H9 (cell line): ENCODE results near the gene CCDC124. TPM values are rescaled to one million over a fixed set of nuclear protein-coding genes. Genes with fewer than 3 reads are reported as not detected.

Experiments
- DNase-seq: peaks from one replicate; pipeline ENCODE4 v3.0.0-alpha.2; 2017
- H2AFZ ChIP-seq: one replicate; pipeline ENCODE4 v1.6.1; 2013; ENCODE audit warnings: mild to moderate bottlenecking, low read length, control low read depth, moderate library complexity
- H2AK5ac ChIP-seq: 2 replicates; pipeline ENCODE4 v1.6.1; 2013; ENCODE audit warnings: low read length, control low read depth, mixed read lengths; ENCODE audit not compliant: insufficient read length
- H2BK120ac ChIP-seq: one replicate; pipeline ENCODE4 v1.6.1; 2013; ENCODE audit warnings: low read depth, mild to moderate bottlenecking, low read length, control low read depth, inconsistent platforms; ENCODE audit not compliant: poor library complexity, severe bottlenecking
- H2BK12ac ChIP-seq: 2 replicates; pipeline ENCODE4 v1.6.1; 2013; ENCODE audit warnings: low read length, control low read depth, mixed read lengths, low read depth; ENCODE audit not compliant: insufficient read length
- H2BK15ac ChIP-seq: 2 replicates; pipeline ENCODE4 v1.6.1; 2013; ENCODE audit warnings: low read depth, low read length, control low read depth
- H2BK20ac ChIP-seq: one replicate; pipeline ENCODE4 v1.6.1; 2013; ENCODE audit warnings: low read depth, mild to moderate bottlenecking, low read length, control low read depth, inconsistent platforms; ENCODE audit not compliant: poor library complexity, severe bottlenecking
- H2BK5ac ChIP-seq: 2 replicates; pipeline ENCODE4 v1.6.1; 2013; ENCODE audit warnings: low read length, control low read depth, mixed read lengths; ENCODE audit not compliant: insufficient read length
- H3K14ac ChIP-seq: 2 replicates; pipeline ENCODE4 v1.6.1; 2013; ENCODE audit warnings: low read length, control low read depth; ENCODE audit not compliant: insufficient read depth
- H3K18ac ChIP-seq: 2 replicates; pipeline ENCODE4 v1.6.1; 2013; ENCODE audit warnings: low read depth, mild to moderate bottlenecking, mixed read lengths, low read length, control low read depth; ENCODE audit not compliant: insufficient read length
- H3K23ac ChIP-seq: 2 replicates; pipeline ENCODE4 v1.6.1; 2013; ENCODE audit warnings: low read length, control low read depth, mixed read lengths, low read depth; ENCODE audit not compliant: insufficient read length
- H3K23me2 ChIP-seq: 2 replicates; pipeline ENCODE4 v1.6.1; 2013; ENCODE audit warnings: low read depth, mild to moderate bottlenecking, mixed read lengths, low read length, control low read depth; ENCODE audit not compliant: insufficient read length, poor library complexity, severe bottlenecking
- H3K27ac ChIP-seq: 2 replicates; pipeline ENCODE4 v1.5.1; 2013; ENCODE audit warnings: low read length, control low read depth, mixed read lengths, low read depth; ENCODE audit not compliant: insufficient read length
- H3K27me3 ChIP-seq: 2 replicates; pipeline ENCODE4 v1.6.1; 2013; ENCODE audit warnings: low read length, control low read depth, inconsistent platforms; ENCODE audit not compliant: insufficient read depth
- H3K4ac ChIP-seq: 2 replicates; pipeline ENCODE4 v1.6.1; 2013; ENCODE audit warnings: low read depth, mild to moderate bottlenecking, control low read depth, inconsistent platforms, low read length, moderate library complexity
- H3K4me1 ChIP-seq: 2 replicates; pipeline ENCODE4 v1.6.1; 2013; ENCODE audit warnings: low read length, control low read depth, inconsistent platforms; ENCODE audit not compliant: insufficient read depth
- H3K4me2 ChIP-seq: 2 replicates; pipeline ENCODE4 v1.6.1; 2013; ENCODE audit warnings: low read length, control low read depth, mixed read lengths; ENCODE audit not compliant: insufficient read length, insufficient read depth
- H3K56ac ChIP-seq: 2 replicates; pipeline ENCODE4 v1.6.1; 2013; ENCODE audit warnings: low read depth, mild to moderate bottlenecking, mixed read lengths, low read length, control low read depth; ENCODE audit not compliant: insufficient read length
- H3K79me1 ChIP-seq: 2 replicates; pipeline ENCODE4 v1.6.1; 2013; ENCODE audit warnings: low read depth, mild to moderate bottlenecking, moderate library complexity, low read length, control low read depth, inconsistent platforms; ENCODE audit not compliant: insufficient read depth, poor library complexity, severe bottlenecking
- H3K79me2 ChIP-seq: 2 replicates; pipeline ENCODE4 v1.6.1; 2013; ENCODE audit warnings: low read length, control low read depth, inconsistent platforms; ENCODE audit not compliant: insufficient read depth
- H3K9ac ChIP-seq: 2 replicates; pipeline ENCODE4 v1.6.1; 2013; ENCODE audit warnings: low read length, control low read depth, mixed read lengths; ENCODE audit not compliant: insufficient read length; ENCODE audit errors: extremely low read depth
- H3K9me3 ChIP-seq: one replicate; pipeline ENCODE4 v1.6.1; 2013; ENCODE audit warnings: low read depth, low read length, inconsistent platforms; ENCODE audit not compliant: control insufficient read depth
- H3T11ph ChIP-seq: one replicate; pipeline ENCODE4 v1.6.1; 2013; ENCODE audit warnings: mild to moderate bottlenecking, low read length, control low read depth, inconsistent platforms
- H4K20me1 ChIP-seq: one replicate; pipeline ENCODE4 v1.6.1; 2013; ENCODE audit not compliant: control insufficient read depth, insufficient read length, insufficient read depth
- H4K5ac ChIP-seq: 2 replicates; pipeline ENCODE4 v1.6.1; 2013; ENCODE audit warnings: low read depth, mild to moderate bottlenecking, mixed read lengths, low read length, control low read depth; ENCODE audit not compliant: insufficient read length
- H4K8ac ChIP-seq: replicated peaks from 2 replicates; pipeline ENCODE4 v1.6.1; 2013; ENCODE audit warnings: low read length, control low read depth, mixed read lengths, low read depth; ENCODE audit not compliant: insufficient read length
- H4K91ac ChIP-seq: 2 replicates; pipeline ENCODE4 v1.6.1; 2013; ENCODE audit warnings: low read depth, mild to moderate bottlenecking, moderate library complexity, mixed read lengths, low read length, control low read depth; ENCODE audit not compliant: insufficient read length
- H3K27ac Mint-ChIP-seq, 3 experiments: 2 replicates in 2 of 3; 3 replicates in 1 of 3; pipeline ENCODE4 v1.8.0; 2020 to 2021; ENCODE audit warnings: mixed read lengths in 3 of 3, mild to moderate bottlenecking in 1 of 3, moderate library complexity in 1 of 3
- H3K27me3 Mint-ChIP-seq: 2 replicates; pipeline ENCODE4 v1.8.0; 2021; ENCODE audit warnings: low read depth, mild to moderate bottlenecking, moderate library complexity, mixed read lengths
- H3K36me3 Mint-ChIP-seq, 3 experiments: 2 replicates in 2 of 3; 3 replicates in 1 of 3; pipeline ENCODE4 v1.8.0; 2020 to 2021; ENCODE audit warnings: low read depth in 3 of 3, mixed read lengths in 3 of 3; ENCODE audit not compliant: insufficient read depth in 1 of 3
- H3K4me1 Mint-ChIP-seq, 2 experiments: 2 replicates each; pipeline ENCODE4 v1.8.0; 2020; ENCODE audit warnings: mixed read lengths in 2 of 2
- H3K4me3 Mint-ChIP-seq, 2 experiments: 2 replicates in 1 of 2; 3 replicates in 1 of 2; pipeline ENCODE4 v1.8.0; 2020 to 2021; ENCODE audit warnings: mild to moderate bottlenecking in 2 of 2, mixed read lengths in 2 of 2, moderate library complexity in 1 of 2
- H3K9me3 Mint-ChIP-seq, 2 experiments: 2 replicates in 1 of 2; 3 replicates in 1 of 2; pipeline ENCODE4 v1.8.0; 2020; ENCODE audit warnings: mild to moderate bottlenecking in 2 of 2, mixed read lengths in 2 of 2, moderate library complexity in 1 of 2
- CTCF ChIP-seq: fragments of 200-600 bp; sonication (generic); conservative IDR thresholded peaks from 3 replicates; pipeline ENCODE4 v1.8.0; 2021; ENCODE audit warnings: antibody characterized with exemption, mild to moderate bottlenecking
- WGBS: extraction: QIAGEN DNeasy Blood & Tissue Kit; methylation state at CpG from one replicate; pipeline ENCODE4 v1.1.7; 2013; ENCODE audit warnings: missing lambda C conversion rate, low lambda C conversion rate, mixed read lengths; ENCODE audit not compliant: insufficient read length; ENCODE audit errors: extremely low coverage; 5-methylcytosine and 5-hydroxymethylcytosine counted together
- total RNA-seq: library from RNA; stranded (reverse); gene quantifications from 2 replicates; pipeline ENCODE4 v1.2.1, GENCODE V29; 2021

CCDC124 gene
- total RNA-seq, 1 experiment from 2014 or later: 119 TPM

- Mint-ChIP-seq H3K36me3 (peaks cover 6 to 26% (median 24%) of the 10 kb centered on the region in 3 experiments; a peak in 4 of 7 replicates), H3K9me3 (no peaks in the 10 kb centered on the region), H3K27ac (no peak overlapping the region), H3K27me3 (no peaks in the 10 kb centered on the region), H3K4me1 (peaks cover 10 to 14% of the 10 kb centered on the region in 2 experiments), H3K4me3 (no peak overlapping the region)
- no peak overlapping the region for H3K9ac ChIP-seq
- DNase-seq: no peak
- H2BK5ac ChIP-seq: no peak overlapping the region
- no peak overlapping the region for H3K4me2 ChIP-seq
- no peak overlapping the region for H2AFZ ChIP-seq
- H3K4ac ChIP-seq: no peak overlapping the region
- no peak for TF ChIP-seq CTCF
- H3K79me1 ChIP-seq: no peaks in the 10 kb centered on the region
- no peak overlapping the region for H3K18ac ChIP-seq
- H3K9me3 ChIP-seq: no peaks in the 10 kb centered on the region
- H3K56ac ChIP-seq: no peak overlapping the region
- H4K91ac ChIP-seq: no peak overlapping the region
- no peak overlapping the region for H4K8ac ChIP-seq
- H2AK5ac ChIP-seq: no peak overlapping the region
- peaks cover 3% of the 10 kb centered on the region; the same call in 1 of the 2 replicates for H3K4me1 ChIP-seq
- H3K27ac ChIP-seq: no peak overlapping the region
- H3T11ph ChIP-seq: no peak overlapping the region
- no peak overlapping the region for H3K14ac ChIP-seq
- H3K23me2 ChIP-seq: peaks cover 12% of the 10 kb centered on the region
- H2BK12ac ChIP-seq: no peak overlapping the region
- H2BK20ac ChIP-seq: no peak overlapping the region
- H3K23ac ChIP-seq: no peak overlapping the region
- peaks cover 2% of the 10 kb centered on the region for H4K20me1 ChIP-seq
- peaks cover 2% of the 10 kb centered on the region; the same call in 1 of the 2 replicates for H3K79me2 ChIP-seq
- no CpG with 5 or more reads among the region's 21 CpGs for WGBS
- H3K27me3 ChIP-seq: no peaks in the 10 kb centered on the region
- H2BK15ac ChIP-seq: no peak overlapping the region
- H4K5ac ChIP-seq: no peak overlapping the region
- no peak overlapping the region for H2BK120ac ChIP-seq
These were observed 3.6 kb downstream of the CCDC124 start for GRCh38 chr19:17936379-17936778.
